Measurements from ENCODE around the gene RPGRIP1L. TPM values are rescaled to one million over a fixed set of nuclear protein-coding genes. Genes with fewer than 3 reads are reported as not detected.

RPGRIP1L gene
- total RNA-seq (2014; rRNA removed), result 15.6 and 22.3 TPM in 2 replicates
- polyA plus RNA-seq (2012), result 7.3 TPM

DNA sequence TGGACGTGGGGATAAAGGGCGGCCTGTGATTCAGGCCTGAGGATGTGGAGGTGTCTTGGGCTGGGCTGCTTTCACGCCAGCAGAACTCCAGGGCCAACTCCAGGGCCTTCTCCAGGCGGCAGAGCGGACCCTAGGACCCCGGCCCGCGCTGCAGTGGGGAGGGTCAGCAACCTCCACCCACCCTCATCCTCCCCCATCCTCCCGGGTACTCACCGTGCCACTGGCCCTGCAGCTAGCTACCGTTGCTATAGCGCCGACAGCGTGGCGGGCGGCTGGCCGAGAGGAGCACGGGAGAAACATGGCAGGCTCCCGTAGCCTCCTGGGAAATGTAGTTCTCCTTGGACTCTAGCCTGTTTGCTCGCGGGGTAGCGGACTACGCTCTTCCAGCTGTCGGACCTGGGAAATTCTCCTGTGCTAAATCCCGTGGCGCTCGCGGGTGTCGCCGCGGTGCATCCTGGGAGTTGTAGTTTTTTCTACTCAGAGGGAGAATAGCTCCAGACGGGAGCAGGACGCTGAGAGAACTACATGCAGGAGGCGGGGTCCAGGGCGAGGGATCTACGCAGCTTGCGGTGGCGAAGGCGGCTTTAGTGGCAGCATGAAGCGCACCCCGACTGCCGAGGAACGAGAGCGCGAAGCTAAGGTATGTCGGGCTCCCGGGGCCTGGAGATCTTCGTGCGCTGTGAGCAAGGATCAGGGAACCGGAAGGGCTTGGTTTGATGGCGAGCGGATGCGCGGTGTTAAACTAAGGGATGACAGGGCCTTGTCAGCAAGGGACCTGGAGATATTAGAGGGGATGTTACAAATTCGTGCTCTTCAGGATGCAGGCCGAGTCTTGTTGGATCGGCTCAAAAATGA lies at the start of gene RPGRIP1L, which contains the start of gene FTO:
Gene RPGRIP1L, minus strand, starts transcription at position 270 of the 855 bp plus-strand sequence. CDS start 3,136 bp downstream, outside the sequence.
Gene FTO, plus strand, starts transcription at position 567 of the 855 bp plus-strand sequence.
- DNase-seq (ENCODE audit: low read depth), result peak; percentile 99

DNA sequence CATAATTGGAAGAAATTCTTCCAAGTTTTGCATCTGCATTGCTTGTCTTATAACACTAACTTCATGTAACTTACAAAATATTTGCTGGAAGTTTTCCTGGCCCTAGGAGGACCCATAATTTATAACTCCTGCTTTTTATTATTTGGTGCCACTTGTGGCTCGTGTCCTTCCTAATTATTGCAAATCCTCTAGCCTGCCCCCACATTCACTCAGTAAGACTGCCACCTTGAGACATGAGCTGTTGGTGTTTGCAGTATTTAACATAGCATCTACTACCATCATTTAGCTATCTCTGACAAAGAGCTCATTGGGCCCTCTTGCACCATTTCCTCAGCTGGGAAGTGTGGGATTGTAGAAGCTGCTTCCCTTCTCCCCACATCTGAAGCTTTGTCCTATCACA lies 49.8 kb upstream of the RPGRIP1L start:
- DNase-seq (ENCODE audit: low read depth), result no peak

DNA sequence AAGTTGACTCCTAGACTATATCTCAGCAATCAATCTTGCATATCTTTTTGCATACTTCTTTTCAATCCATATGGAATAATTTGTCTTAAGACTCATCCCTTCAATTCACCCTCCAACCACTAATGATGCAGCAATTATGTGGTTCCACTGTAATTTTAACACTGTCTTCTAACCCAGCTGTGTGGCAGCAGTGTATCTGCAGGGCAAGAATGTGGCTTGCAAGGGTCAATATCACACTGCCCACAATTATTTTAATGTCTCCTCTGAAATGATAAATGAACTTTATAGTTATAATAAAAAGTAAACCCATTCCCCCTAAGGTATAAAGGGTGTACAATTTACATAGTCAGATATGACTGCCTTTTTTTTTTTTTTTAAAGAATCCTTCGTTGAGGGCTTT lies 48.9 kb upstream of the RPGRIP1L start:
- DNase-seq (ENCODE audit: low read depth), result peak; percentile 26

DNA sequence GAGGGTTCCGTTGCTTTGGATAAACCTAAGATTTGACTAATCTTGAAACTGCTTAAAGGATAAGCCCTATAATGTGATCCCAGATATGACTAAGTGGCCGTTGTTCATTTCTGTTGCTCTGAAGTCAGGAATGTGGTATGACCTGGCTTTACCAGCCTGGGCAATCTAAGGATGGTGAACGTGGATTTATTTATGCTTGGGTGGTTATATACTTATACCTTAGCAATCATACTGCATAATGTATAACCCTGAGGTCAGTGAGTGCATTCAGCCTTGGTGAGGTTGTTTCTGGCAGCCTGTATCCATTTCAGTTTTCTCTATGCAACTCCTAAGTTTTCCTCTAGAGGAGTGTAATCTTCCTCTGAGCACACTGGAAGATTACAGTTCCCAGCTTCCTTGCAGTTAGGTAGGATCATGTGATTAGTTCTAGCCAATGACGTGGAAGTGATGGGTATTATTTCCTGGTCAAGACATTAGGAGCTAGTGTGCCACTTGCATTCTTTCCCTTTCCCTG lies 42.2 kb upstream of the RPGRIP1L start:
- DNase-seq (ENCODE audit: low read depth), result peak; percentile 75

DNA sequence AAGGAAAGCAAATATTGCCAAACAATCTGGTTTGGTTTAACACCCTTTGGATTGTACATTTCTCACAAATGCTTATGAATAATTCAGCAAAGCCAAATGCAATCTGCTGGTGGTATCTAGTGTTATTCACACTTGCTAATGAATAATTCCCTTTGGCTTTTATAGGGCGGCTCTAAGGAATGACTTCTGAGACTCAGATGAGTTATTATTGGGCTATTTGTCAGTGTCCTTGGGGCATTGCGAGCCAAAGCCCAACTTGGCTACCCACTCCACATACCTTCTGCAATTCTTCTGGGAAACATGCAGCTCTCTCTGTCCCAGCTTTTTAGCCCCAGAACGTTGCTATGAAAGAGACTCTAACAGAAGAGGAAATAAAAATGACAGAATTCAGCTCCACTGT lies 41.4 kb upstream of the RPGRIP1L start:
- peak; percentile 73 for DNase-seq (ENCODE audit: low read depth)

DNA sequence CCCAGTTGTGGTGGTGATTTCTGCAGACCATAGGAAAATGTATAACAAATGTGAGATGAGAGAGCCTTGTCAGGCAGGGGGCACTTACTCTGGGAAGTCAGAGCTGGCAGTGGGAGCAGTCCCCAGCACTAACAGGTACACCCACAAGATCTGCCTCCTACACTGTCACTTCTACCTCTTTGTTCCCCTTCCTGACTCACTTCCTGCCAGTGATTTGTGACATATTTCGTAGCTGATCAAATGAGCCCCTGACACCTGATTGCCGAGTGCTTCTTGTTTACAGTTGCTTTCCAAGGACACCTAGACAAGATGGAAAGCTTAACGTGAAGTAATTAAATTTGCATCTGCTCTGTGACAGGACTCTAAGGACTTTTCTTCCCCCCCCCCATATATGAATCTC lies 40.8 kb upstream of the RPGRIP1L start:
- no peak for DNase-seq (ENCODE audit: low read depth)

DNA sequence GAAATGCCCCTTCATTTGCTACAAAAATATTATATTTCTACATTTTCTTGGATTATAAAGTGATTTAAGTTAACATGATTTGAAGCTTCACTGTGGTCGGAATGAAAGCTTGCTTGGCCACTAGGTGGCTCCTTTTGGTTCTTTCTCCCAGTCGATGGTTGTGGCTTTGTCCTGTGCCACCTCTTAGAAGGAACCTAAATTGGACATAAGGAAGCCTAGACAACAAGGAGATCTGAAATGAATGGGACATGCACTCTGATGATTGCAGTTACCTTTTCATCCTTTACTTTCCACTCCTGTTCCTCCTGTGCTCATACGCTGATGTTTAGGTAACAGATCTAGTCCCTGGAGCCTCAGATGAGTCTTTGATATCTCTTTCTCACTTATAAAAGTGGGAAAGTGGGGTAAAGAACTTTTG lies 39.5 kb upstream of the RPGRIP1L start:
- DNase-seq (ENCODE audit: low read depth), result peak; percentile 43

DNA sequence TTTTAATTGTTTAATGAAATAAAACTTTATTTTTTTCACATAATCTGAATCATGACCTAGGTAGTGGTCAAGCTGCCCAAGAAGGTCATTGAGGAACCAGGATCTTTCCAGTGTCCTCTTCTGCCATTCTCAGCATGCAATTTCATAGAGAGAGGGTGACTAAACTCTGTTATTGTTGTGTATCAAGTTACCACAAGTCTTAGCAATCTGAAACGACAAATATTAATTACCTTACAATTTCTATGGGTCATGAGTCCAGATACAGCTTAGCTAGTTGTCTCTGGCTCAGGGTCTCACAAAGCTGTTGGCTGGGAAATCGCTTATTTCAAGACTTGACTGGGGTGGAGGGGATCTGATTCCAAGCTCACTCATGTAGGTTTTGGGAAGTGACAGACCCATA lies 37.9 kb upstream of the RPGRIP1L start:
- DNase-seq (ENCODE audit: low read depth), result peak; percentile 27

DNA sequence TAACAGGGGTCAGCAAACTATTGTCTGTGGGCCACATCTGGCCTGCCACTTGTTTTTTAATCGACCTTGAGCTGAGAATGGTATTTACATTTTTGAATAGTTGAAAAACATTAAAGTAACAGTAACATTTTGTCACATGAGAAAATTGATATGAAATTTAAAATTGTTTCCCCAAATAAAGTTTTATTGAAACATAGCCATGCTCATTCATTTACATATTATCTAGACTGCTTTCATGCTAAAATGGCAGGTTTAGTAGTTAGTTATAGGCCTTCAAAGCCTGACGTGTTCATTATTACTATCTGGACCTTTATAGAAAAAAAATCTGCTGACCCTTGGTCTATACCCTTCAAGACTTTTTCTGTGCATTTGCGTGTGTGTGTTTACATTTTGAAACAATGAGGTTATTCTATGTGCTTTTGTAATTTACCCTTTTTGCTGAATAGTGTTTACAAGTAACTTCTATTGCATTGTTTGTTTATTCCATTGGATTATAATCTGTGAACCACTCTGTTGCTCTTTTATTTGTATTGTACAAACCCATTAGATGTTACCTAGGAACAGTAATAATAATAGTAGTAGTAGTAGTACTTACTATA lies 37.4 kb upstream of the RPGRIP1L start:
- DNase-seq (ENCODE audit: low read depth), result no peak

DNA sequence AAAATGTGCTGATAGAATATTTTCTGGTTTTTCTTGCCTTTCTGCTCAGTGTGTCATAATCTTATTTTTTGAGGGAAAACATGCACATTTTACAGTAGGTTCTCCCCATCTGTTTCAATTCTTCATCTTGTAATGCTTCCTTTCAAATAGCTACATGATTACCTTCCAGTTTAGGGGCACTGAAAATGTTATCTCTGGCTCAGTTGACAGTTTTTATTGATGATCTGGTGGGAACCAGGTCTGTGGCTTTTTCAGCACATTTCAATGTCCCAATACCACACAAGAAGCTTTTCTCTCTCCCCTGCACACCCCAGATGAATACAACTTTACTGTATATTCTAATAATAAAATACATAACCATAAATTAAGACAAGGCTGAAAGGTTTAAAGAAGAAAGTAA lies 36.8 kb upstream of the RPGRIP1L start:
- no peak for DNase-seq (ENCODE audit: low read depth)

DNA sequence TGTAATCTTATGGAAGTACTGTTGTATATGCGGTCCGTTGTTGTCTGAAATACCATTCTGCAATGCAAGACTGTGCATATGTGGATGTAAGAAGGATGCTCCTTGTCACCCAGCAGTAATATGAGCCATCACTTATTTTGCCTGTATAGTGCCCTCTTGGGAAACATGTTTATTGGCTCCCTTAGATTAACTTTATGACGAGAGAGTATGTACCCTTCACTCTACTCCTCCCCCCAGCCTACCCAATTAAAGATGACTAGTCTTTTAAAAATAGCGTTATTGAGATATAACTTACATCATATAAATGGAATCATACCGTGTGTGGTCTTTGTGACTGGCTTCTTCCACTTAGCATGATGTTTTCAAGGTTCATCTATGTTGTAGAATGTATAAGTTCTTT lies 33.9 kb upstream of the RPGRIP1L start:
- DNase-seq (ENCODE audit: low read depth), result no peak

DNA sequence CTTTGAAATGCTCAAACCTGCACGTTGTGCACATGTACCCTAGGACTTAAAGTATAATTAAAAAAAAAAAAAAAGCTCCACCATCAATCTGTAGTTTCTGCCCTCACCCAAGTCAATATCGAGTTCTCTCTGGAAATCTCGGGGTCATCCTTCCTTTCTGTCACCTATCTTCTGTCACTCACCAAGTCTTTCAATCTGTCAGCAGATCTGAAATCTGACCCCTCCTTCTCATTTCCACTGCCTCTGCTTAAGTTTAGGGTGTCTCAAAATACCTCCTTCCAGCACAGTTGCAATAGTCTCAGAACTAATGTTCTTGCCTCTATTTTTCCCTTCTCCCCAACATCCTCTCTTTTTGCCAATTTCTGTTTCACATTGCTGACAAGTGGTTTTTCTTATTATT lies 32.6 kb upstream of the RPGRIP1L start:
- DNase-seq (ENCODE audit: low read depth), result no peak

DNA sequence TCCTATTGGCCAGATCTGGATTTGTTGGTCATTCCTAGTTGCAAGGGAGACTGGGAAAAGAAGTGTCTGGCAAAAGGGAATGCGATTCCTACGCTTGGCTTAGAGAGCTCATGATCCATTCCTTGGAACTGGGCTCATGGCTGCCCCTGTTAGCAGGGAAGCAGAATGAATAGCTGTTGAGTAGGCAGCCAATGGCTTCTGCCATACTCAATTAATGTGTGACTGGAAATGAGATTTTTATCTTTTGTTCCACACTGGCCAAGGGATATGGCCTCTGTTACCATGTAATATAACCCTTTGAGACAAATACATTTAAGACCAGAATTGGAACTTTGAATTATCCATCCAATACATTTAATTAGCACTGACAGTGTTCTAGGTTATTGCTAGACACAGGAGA lies 31.2 kb upstream of the RPGRIP1L start:
- DNase-seq (ENCODE audit: low read depth), result no peak

DNA sequence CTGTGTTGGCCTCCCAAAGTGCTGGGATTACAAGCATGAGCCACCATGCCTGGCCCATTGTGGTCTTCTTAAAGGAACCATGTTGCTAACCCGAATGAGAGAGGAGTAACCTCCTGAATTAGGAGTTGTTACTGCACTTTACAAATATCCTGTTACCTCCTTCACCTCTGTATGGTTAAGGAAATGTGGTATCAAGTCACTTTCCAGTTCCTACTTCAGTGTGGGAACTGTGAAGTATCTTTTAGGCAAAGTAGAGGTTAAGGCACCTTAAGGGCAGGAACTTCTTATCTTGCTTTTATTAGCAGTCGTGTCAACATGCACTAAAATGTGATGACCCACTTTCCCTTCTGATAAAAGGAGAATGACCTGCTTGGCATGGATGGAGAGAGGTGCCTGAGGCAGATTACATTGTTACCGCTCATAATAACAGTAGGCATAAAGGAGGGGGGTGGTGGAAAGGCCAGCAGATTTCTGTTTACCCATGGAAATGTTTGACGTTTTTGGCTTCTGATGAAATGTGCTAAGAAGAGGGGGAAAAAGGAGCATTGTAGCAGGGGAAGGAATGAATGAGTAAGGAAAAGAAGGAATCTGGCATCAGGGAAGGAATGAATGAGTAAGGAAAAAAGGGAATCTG lies 28.8 kb upstream of the RPGRIP1L start:
- no peak for DNase-seq (ENCODE audit: low read depth)

DNA sequence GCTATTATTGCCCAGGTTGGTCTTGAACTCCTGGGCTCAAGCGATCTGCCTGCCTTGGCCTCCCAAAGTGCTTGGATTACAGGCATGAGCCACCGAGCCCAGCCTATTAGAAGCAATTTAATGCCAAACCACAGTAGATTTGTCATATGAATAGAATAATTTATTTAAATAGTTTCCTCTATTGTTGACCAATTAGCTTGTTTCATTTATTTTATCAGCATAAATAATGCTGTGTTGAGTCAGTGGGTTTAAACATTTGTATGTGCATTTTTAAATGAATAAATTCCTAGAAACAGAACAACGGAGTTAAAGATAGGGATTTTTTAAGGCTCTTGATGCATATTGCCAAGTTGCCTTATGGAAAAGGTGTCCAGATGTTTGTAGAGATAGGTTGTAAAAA lies 27.0 kb upstream of the RPGRIP1L start:
- no peak for DNase-seq (ENCODE audit: low read depth)

DNA sequence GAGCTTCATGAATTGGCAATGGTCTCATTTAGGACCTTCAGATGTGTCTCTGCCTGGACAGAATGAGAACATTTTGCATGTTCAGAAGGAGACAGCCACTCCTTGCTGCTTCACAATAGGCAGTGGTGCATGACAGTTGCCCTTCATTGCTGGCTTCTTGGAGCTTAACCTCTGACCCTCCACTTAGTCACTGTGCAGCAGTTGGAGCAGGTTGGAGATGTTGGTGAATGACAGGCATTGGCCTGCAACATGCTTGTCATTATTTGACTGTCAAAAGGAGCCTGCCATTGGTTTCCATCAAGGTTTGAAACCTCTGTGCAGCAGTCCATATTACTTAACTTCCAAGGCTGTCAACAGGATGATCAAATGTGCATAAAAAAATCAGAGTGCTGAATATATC lies 23.0 kb upstream of the RPGRIP1L start:
- DNase-seq (ENCODE audit: low read depth), result peak; percentile 88

DNA sequence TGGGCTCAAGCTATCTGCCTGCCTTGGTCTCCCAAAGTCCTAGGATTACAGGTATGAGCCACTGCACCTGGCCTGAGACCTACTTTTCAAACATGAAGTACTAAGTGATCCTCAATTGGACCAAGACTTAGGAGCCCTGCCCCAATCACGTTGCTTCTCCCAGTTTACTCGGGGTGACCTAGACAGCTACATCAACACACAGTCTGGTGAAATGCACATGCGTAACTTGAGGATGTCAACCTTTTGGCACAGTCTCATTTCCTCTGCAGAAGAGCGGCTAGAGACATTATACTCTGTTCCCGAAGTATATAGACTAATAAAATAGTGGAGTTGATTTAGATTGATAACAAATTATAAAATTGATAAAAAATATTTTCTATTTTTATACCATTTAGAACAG lies 17.4 kb upstream of the RPGRIP1L start:
- DNase-seq (ENCODE audit: low read depth), result no peak

DNA sequence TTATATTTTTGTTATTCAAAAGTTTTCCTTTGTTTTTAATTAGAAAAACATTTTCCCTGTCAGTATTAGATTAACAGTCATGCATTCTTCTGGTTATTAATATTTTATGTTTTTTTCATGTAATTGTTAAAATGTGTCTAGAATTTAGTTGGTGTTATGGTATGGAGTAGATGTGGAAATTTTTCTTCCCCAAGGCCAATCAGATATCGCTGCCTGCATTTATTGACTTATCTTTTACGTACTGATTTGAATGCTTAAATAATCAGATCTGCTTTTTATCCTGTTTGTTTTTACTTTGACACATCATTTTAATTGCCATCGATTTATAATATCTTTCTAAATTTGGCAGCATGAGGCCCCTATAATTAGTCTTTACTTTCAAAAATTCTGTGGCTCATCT lies 13.9 kb upstream of the RPGRIP1L start:
- no peak for DNase-seq (ENCODE audit: low read depth)

DNA sequence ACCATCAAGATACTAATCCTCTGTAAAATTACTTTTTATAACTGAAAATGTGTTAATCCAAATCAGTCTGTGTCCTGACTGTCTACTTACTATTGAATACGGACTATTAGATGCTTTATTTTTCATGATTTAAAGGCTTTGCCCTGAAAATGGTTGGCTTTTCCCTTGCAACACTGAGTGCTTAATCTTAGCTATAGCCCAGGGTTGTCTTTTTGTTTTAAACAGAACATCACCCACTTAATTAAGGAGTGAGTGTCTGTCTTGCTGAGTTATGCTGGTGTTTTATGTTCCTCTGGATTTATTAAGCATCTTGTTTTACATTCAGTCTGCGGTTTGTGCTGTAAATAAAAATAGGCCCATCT lies 11.3 kb upstream of the RPGRIP1L start:
- no peak for DNase-seq (ENCODE audit: low read depth)

DNA sequence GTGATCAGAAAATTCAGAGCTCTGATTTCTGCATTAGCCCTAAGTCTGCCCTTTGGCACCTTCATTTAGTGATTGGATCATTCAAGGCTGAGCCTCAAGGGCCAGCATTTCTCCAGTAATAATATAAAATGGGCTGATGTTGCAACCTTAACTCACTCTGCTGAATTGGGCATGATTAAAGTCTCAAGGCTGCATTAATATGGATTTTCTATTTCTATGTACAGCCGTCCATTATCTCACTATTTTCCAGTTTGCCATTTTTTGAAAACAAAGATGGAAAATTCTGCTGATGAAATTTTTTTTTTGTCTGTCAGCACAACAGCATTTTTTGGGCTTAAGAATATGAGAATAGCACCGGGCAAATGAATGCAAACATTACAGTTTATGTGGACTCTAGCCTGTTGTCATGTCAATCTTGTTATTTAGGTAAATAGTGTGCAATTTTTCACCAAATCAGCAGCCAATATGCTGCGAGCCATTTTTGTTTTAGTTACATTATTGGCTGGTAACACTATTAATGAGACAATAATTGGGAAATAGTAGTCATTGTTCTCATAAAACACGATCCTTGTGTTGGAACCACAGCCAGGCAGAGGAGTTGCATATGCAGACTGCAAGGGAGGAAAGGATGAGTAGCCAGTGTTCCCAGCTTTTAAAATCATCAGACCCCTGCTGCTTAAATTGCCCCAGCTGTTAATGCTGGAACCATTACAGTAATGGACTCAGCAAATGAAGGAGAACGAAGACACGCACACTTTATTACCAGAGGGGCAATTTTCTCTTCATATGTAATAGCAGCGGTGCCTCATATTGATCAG lies 10.8 kb upstream of the RPGRIP1L start:
- DNase-seq (ENCODE audit: low read depth), result peak; percentile 64

DNA sequence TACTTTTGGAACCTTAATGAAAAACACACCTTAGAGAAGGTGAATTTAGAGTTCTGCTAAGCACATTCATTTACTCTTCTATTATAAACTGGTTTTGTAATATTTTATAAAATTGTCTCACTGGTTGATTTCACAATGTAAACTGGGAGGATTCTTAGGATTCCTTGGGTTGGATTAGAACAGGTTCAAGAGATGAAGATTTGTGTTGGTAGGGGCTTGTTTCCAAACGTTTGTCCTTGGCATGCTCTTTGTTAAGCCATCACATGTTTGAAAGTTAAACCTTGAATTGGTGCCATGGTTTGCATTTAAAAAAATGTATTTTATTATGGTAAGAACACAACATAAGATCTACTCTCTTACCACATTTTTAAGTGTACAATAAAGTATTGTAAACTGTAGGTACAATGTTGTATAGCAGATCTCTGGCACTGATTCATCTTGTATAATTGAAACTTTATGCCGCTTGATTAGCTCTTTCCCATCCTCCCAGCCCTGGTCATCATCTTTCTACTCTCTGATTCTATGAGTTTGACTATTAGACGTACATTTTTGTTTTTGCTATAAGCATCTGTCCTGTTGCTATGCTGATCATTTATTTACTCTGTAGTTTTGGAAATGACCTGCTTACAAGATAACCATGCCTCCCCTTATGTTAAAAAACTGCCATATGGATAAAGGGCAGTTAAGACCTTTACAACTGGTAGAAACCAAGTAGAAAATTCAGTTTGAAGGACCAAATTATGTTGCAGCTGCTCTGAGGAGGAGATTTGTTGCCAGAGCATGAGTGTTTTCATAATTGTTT lies 9.9 kb upstream of the RPGRIP1L start:
- DNase-seq (ENCODE audit: low read depth), result no peak

Measured in LHCN-M2 (cell line).